ENCODE results near the gene MGME1. TPM values are rescaled to one million over a fixed set of nuclear protein-coding genes. Genes with fewer than 3 reads are reported as not detected.

MGME1 gene
- total and polyA plus RNA-seq, 2 donors = 22.9 to 23.1 TPM

GRCh38 chr20:17964073-17964472 lies 4.7 kb upstream of the MGME1 start:
- no peak for DNase-seq (ENCODE audit: low read depth in 6 of 9, low spot score in 9 of 9)
- H3K27ac ChIP-seq (ENCODE audit: low read depth in 1 of 2, low read length in 1 of 2) = no peak overlapping the region

DNA sequence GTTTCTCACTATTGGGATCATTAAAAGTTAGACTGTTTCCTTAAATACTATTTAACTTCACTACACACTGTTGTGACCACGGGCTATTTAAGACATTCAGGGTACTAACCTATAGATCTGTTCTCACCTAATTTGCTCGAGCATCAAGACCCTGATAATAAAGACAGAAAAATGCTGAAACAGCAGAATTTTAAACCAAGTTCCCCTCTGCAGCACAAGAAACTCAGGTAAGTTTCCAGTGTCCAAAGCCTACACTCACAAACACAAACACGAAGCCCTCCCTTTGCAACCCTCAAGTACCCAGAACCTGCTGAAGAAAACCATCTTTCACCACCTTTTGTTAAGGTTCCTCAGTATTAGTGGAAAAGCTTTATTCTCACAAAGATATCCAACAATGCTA lies 4.2 kb upstream of the MGME1 start:
- WGBS = 85% methylated on average over 3 of the region's 3 CpGs
- Histone ChIP-seq H3K9me3 (ENCODE audit: control insufficient read depth in 2 of 2, insufficient read depth in 1 of 2, low read length in 1 of 2) (no peaks in the 10 kb centered on the region), H3K4me3 (ENCODE audit: low read length in 2 of 2) (no peak overlapping the region), H3K27me3 (ENCODE audit: control insufficient read depth in 2 of 2, insufficient read depth in 1 of 2, low read length in 1 of 2) (no peaks in the 10 kb centered on the region), H3K27ac (ENCODE audit: low read depth in 1 of 2, low read length in 1 of 2) (no peak overlapping the region), H3K4me1 (ENCODE audit: control insufficient read depth in 2 of 2, insufficient read depth in 2 of 2, low read length in 2 of 2) (peaks cover 23 to 38% of the 10 kb centered on the region in 2 donors), H3K36me3 (ENCODE audit: control insufficient read depth in 2 of 2, insufficient read depth in 2 of 2, low read length in 1 of 2) (peaks cover 0 to 16% of the 10 kb centered on the region in 2 donors)
- no peak for DNase-seq (ENCODE audit: low read depth in 6 of 9, low spot score in 9 of 9)

More at GRCh38 chr20:17964073-17964472, 4.7 kb upstream of the MGME1 start:
- Histone ChIP-seq H3K9me3 (ENCODE audit: control insufficient read depth in 2 of 2, insufficient read depth in 1 of 2, low read length in 1 of 2) (no peaks in the 10 kb centered on the region), H3K36me3 (ENCODE audit: control insufficient read depth in 2 of 2, insufficient read depth in 2 of 2, low read length in 1 of 2) (peaks cover 0 to 16% of the 10 kb centered on the region in 2 donors), H3K4me1 (ENCODE audit: control insufficient read depth in 2 of 2, insufficient read depth in 2 of 2, low read length in 2 of 2) (peaks cover 23 to 39% of the 10 kb centered on the region in 2 donors), H3K4me3 (ENCODE audit: low read length in 2 of 2) (no peak overlapping the region), H3K27me3 (ENCODE audit: control insufficient read depth in 2 of 2, insufficient read depth in 1 of 2, low read length in 1 of 2) (no peaks in the 10 kb centered on the region)
- WGBS = 91% methylated on average over 1 of the region's 1 CpG

DNA sequence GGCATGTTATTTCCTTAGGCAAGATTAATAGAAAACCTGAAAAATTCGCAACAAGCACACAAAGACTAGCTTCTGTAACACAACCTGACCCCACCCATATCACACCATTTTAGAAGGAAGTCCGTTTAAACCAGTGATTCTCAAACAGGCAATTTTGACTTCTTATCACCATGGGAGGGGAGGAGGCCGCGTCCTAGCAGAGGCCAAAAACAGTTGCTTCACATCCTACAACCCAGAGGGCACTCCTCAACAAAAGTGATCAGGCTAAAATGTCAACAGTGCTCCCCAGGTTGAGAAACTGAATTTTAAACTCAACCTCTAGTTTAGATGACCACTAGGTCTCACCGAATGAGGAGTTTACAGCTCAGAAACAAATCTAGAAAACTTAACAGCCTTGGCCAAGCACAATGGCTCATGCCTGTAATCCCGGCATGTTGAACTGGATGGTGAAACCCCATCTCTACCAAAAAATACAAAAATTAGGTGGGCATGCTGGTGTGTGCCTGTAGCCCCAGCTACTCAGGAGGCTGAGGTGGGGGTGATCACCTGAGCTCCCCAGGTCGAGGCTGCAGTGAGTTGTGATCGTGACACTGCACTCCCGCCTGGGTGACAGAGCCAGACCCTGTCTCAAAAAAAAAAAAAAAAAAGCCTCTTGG lies 3.6 kb upstream of the MGME1 start:
- peak overlapping the region; percentile 76 to 77 for H3K4me3 ChIP-seq (ENCODE audit: low read length in 2 of 2)
- no peaks in the 10 kb centered on the region for H3K27me3 ChIP-seq (ENCODE audit: control insufficient read depth in 2 of 2, insufficient read depth in 1 of 2, low read length in 1 of 2)
- H3K9me3 ChIP-seq (ENCODE audit: control insufficient read depth in 2 of 2, insufficient read depth in 1 of 2, low read length in 1 of 2) = no peaks in the 10 kb centered on the region
- 65% methylated on average over 9 of the region's 9 CpGs for WGBS
- DNase-seq (ENCODE audit: low read depth in 6 of 9, low spot score in 9 of 9) = no peak
- peak overlapping the region; percentile 95 to 99 for H3K27ac ChIP-seq (ENCODE audit: low read depth in 1 of 2, low read length in 1 of 2)
- peaks cover 21 to 37% of the 10 kb centered on the region in 2 donors for H3K4me1 ChIP-seq (ENCODE audit: control insufficient read depth in 2 of 2, insufficient read depth in 2 of 2, low read length in 2 of 2)
- H3K36me3 ChIP-seq (ENCODE audit: control insufficient read depth in 2 of 2, insufficient read depth in 2 of 2, low read length in 1 of 2) = peaks cover 0 to 13% of the 10 kb centered on the region in 2 donors

- peaks cover 0 to 13% of the 10 kb centered on the region in 2 donors for H3K36me3 ChIP-seq (ENCODE audit: control insufficient read depth in 2 of 2, insufficient read depth in 2 of 2, low read length in 1 of 2)
- H3K27ac ChIP-seq (ENCODE audit: low read depth in 1 of 2, low read length in 1 of 2) = peak overlapping the region; percentile 85 to 99
- no peaks in the 10 kb centered on the region for H3K9me3 ChIP-seq (ENCODE audit: control insufficient read depth in 2 of 2, insufficient read depth in 1 of 2, low read length in 1 of 2)
- peaks cover 27 to 37% of the 10 kb centered on the region in 2 donors for H3K4me1 ChIP-seq (ENCODE audit: control insufficient read depth in 2 of 2, insufficient read depth in 2 of 2, low read length in 2 of 2)
- no peaks in the 10 kb centered on the region for H3K27me3 ChIP-seq (ENCODE audit: control insufficient read depth in 2 of 2, insufficient read depth in 1 of 2, low read length in 1 of 2)
- H3K4me3 ChIP-seq (ENCODE audit: low read length in 2 of 2) = peak overlapping the region; percentile 76 to 77
- WGBS = 4% methylated on average over 9 of the region's 9 CpGs
- DNase-seq (ENCODE audit: low read depth in 6 of 9, low spot score in 9 of 9) = peak in 6 of 9 donors; percentile 29 to 80 (median 43)
Observed at GRCh38 chr20:17966432-17967310, 2.1 kb upstream of the MGME1 start.

- Histone ChIP-seq H3K4me1 (ENCODE audit: control insufficient read depth in 2 of 2, insufficient read depth in 2 of 2, low read length in 2 of 2) (peaks cover 27 to 40% of the 10 kb centered on the region in 2 donors), H3K4me3 (ENCODE audit: low read length in 2 of 2) (peak overlapping the region; percentile 76 to 77), H3K36me3 (ENCODE audit: control insufficient read depth in 2 of 2, insufficient read depth in 2 of 2, low read length in 1 of 2) (peaks cover 0 to 8% of the 10 kb centered on the region in 2 donors), H3K9me3 (ENCODE audit: control insufficient read depth in 2 of 2, insufficient read depth in 1 of 2, low read length in 1 of 2) (no peaks in the 10 kb centered on the region), H3K27me3 (ENCODE audit: control insufficient read depth in 2 of 2, insufficient read depth in 1 of 2, low read length in 1 of 2) (no peaks in the 10 kb centered on the region), H3K27ac (ENCODE audit: low read depth in 1 of 2, low read length in 1 of 2) (peak overlapping the region; percentile 99 to 100)
- under 1% methylated on average over 41 of the region's 41 CpGs for WGBS
- DNase-seq (ENCODE audit: low read depth in 6 of 9, low spot score in 9 of 9) = peak in 4 of 9 donors; percentile 28 to 63 (median 35)
Observed at GRCh38 chr20:17967521-17968365, 1.1 kb upstream of the MGME1 start.

DNA sequence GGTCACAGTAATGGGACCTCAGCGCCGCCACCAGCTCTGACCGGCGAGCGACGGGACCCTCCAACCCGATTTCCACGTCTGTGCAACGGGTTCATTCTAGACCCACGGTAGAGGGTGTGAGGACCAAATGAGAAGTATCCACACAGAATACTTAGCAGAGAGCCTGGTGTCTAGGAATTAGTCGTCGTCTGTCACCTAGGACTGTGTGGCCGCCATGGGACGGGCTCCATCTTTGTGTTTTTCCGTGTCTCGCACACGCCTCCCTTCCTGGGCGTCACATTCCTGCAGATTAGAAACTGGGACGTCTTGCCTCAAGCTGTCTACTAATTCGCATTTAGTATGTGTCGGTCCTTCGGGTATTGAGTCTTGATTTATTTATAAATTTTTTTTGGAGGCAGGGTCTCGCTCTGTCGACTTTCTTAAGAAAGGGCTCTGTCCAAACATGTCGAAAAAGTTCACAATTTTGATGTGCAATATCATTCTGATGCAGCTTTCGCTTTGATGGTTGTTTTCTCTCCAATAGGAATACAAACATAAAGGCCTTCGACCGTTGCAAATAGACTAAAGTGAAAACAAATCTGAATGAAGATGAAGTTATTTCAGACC lies 563 bp downstream of the MGME1 start:
- peaks cover 0 to 2% of the 10 kb centered on the region in 2 donors for H3K36me3 ChIP-seq (ENCODE audit: control insufficient read depth in 2 of 2, insufficient read depth in 2 of 2, low read length in 1 of 2)
- DNase-seq (ENCODE audit: low read depth in 6 of 9, low spot score in 9 of 9) = peak in 5 of 9 donors; percentile 41 to 72 (median 53)
- H3K9me3 ChIP-seq (ENCODE audit: control insufficient read depth in 2 of 2, insufficient read depth in 1 of 2, low read length in 1 of 2) = no peaks in the 10 kb centered on the region
- H3K4me3 ChIP-seq (ENCODE audit: low read length in 2 of 2) = peak overlapping the region; percentile 76 to 77
- peaks cover 25 to 37% of the 10 kb centered on the region in 2 donors for H3K4me1 ChIP-seq (ENCODE audit: control insufficient read depth in 2 of 2, insufficient read depth in 2 of 2, low read length in 2 of 2)
- WGBS = under 1% methylated on average over 28 of the region's 28 CpGs
- no peaks in the 10 kb centered on the region for H3K27me3 ChIP-seq (ENCODE audit: control insufficient read depth in 2 of 2, insufficient read depth in 1 of 2, low read length in 1 of 2)
- peak overlapping the region; percentile 99 to 100 for H3K27ac ChIP-seq (ENCODE audit: low read depth in 1 of 2, low read length in 1 of 2)

DNA sequence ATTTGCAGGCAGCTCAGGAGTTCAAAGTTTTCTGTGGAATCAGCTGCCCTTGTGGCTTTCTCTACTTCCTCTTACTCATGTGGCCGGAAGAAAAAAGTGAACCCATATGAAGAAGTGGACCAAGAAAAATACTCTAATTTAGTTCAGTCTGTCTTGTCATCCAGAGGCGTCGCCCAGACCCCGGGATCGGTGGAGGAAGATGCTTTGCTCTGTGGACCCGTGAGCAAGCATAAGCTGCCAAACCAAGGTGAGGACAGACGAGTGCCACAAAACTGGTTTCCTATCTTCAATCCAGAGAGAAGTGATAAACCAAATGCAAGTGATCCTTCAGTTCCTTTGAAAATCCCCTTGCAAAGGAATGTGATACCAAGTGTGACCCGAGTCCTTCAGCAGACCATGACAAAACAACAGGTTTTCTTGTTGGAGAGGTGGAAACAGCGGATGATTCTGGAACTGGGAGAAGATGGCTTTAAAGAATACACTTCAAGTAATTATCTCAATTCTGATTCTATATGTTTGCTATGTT lies 1.1 kb downstream of the MGME1 start:
- H3K36me3 ChIP-seq (ENCODE audit: control insufficient read depth in 2 of 2, insufficient read depth in 2 of 2, low read length in 1 of 2) = peaks cover 0 to 2% of the 10 kb centered on the region in 2 donors
- H3K27ac ChIP-seq (ENCODE audit: low read depth in 1 of 2, low read length in 1 of 2) = peak overlapping the region; percentile 99 to 100
- H3K27me3 ChIP-seq (ENCODE audit: control insufficient read depth in 2 of 2, insufficient read depth in 1 of 2, low read length in 1 of 2) = no peaks in the 10 kb centered on the region
- no peaks in the 10 kb centered on the region for H3K9me3 ChIP-seq (ENCODE audit: control insufficient read depth in 2 of 2, insufficient read depth in 1 of 2, low read length in 1 of 2)
- WGBS = 8% methylated on average over 9 of the region's 9 CpGs
- H3K4me3 ChIP-seq (ENCODE audit: low read length in 2 of 2) = peak overlapping the region; percentile 76 to 77
- DNase-seq (ENCODE audit: low read depth in 6 of 9, low spot score in 9 of 9) = peak in 4 of 9 donors; percentile 31 to 58 (median 46)
- H3K4me1 ChIP-seq (ENCODE audit: control insufficient read depth in 2 of 2, insufficient read depth in 2 of 2, low read length in 2 of 2) = peaks cover 22 to 33% of the 10 kb centered on the region in 2 donors

- Histone ChIP-seq H3K9me3 (ENCODE audit: control insufficient read depth in 2 of 2, insufficient read depth in 1 of 2, low read length in 1 of 2) (no peaks in the 10 kb centered on the region), H3K36me3 (ENCODE audit: control insufficient read depth in 2 of 2, insufficient read depth in 2 of 2, low read length in 1 of 2) (peaks cover 5 to 6% of the 10 kb centered on the region in 2 donors), H3K4me3 (ENCODE audit: low read length in 2 of 2) (peak overlapping the region; percentile 6), H3K27me3 (ENCODE audit: control insufficient read depth in 2 of 2, insufficient read depth in 1 of 2, low read length in 1 of 2) (no peaks in the 10 kb centered on the region), H3K27ac (ENCODE audit: low read depth in 1 of 2, low read length in 1 of 2) (no peak overlapping the region), H3K4me1 (ENCODE audit: control insufficient read depth in 2 of 2, insufficient read depth in 2 of 2, low read length in 2 of 2) (peaks cover 13 to 22% of the 10 kb centered on the region in 2 donors)
- DNase-seq (ENCODE audit: low read depth in 6 of 9, low spot score in 9 of 9) = no peak
- WGBS = 85% methylated on average over 7 of the region's 7 CpGs
Observed at GRCh38 chr20:17971300-17972013, 2.6 kb downstream of the MGME1 start.
